Stimulated activated CD8-positive, alpha-beta memory T cell treated with anti-CD3 and anti-CD28 coated beads, Interleukin-2, amount 100 ng/mL, for 1 hour (primary cell): ENCODE results near the gene TAS2R13.

Experiments
- DNase-seq, 2 donors: peaks; one replicate each; pipeline ENCODE4 v3.0.0-alpha.2; 2020; ENCODE audit warnings: low read depth in 2 of 2

TAS2R13 gene

GRCh38 chr12:10867381-10867780 is 42.0 kb downstream of the TAS2R13 start:
- no peak for DNase-seq

GRCh38 chr12:10863512-10864218 is 45.7 kb downstream of the TAS2R13 start:
- DNase-seq: no peak

- no peak for DNase-seq
Observed at GRCh38 chr12:10861366-10861765, 48.0 kb downstream of the TAS2R13 start.
